NCI-H1436 (cell line): Measurements from ENCODE around the gene KCNJ3.
A peak's percentile ranks its signal among the peaks of the same experiment; 100 is the strongest.

ENCODE experiments used
- DNase-seq: peaks from one replicate; lab custom pipeline; 2025; lab: John Stamatoyannopoulos, UW

The KCNJ3 gene

GRCh38 chr2:154698296-154698720 lies at the start of gene KCNJ3:
Gene KCNJ3, plus strand, starts transcription at chr2:154698695. Its CDS starts 81 bp downstream, at chr2:154698776.
- no peak for DNase-seq

GRCh38 chr2:154655499-154655898 lies 43.0 kb upstream of the KCNJ3 start:
- no peak for DNase-seq

GRCh38 chr2:154658854-154659253 lies 39.6 kb upstream of the KCNJ3 start:
- DNase-seq = no peak

GRCh38 chr2:154664248-154664647 lies 34.2 kb upstream of the KCNJ3 start:
- no peak for DNase-seq

- no peak for DNase-seq
These were observed 28.4 kb upstream of the KCNJ3 start for GRCh38 chr2:154670083-154670482.

- no peak for DNase-seq
These were observed 24.8 kb upstream of the KCNJ3 start for GRCh38 chr2:154673694-154674093.

GRCh38 chr2:154677401-154677800 lies 21.1 kb upstream of the KCNJ3 start:
- no peak for DNase-seq

- DNase-seq = no peak
These were observed 16.8 kb upstream of the KCNJ3 start for GRCh38 chr2:154681741-154682140.

- DNase-seq = no peak
These were observed 12.3 kb upstream of the KCNJ3 start for GRCh38 chr2:154686162-154686561.

- DNase-seq = no peak
These were observed 10.1 kb upstream of the KCNJ3 start for GRCh38 chr2:154688373-154688772.

GRCh38 chr2:154689158-154689557 lies 9.3 kb upstream of the KCNJ3 start:
- no peak for DNase-seq

GRCh38 chr2:154692927-154693326 lies 5.6 kb upstream of the KCNJ3 start:
- no peak for DNase-seq

GRCh38 chr2:154693741-154694340 lies 4.7 kb upstream of the KCNJ3 start:
- DNase-seq = no peak

- no peak for DNase-seq
These were observed 3.6 kb upstream of the KCNJ3 start for GRCh38 chr2:154694881-154695280.

- no peak for DNase-seq
These were observed 2.1 kb upstream of the KCNJ3 start for GRCh38 chr2:154696369-154696768.

GRCh38 chr2:154696810-154697417 lies 1.6 kb upstream of the KCNJ3 start:
- DNase-seq = peak; percentile 17

- no peak for DNase-seq
These were observed 860 bp upstream of the KCNJ3 start for GRCh38 chr2:154697418-154698252.

- no peak for DNase-seq
These were observed 453 bp downstream of the KCNJ3 start for GRCh38 chr2:154698721-154699574.

GRCh38 chr2:154699575-154699930 lies 1.1 kb downstream of the KCNJ3 start:
- peak; percentile 22 for DNase-seq

- DNase-seq = peak; percentile 84
These were observed 1.6 kb downstream of the KCNJ3 start for GRCh38 chr2:154700136-154700535.

GRCh38 chr2:154704991-154705390 lies 6.5 kb downstream of the KCNJ3 start:
- DNase-seq = no peak

- DNase-seq = no peak
These were observed 8.2 kb downstream of the KCNJ3 start for GRCh38 chr2:154706660-154707059.
